GM21723 (cell line): ENCODE data around the gene SLC30A2.

Experiments used
- ATAC-seq: cut with Tn5 transposase; IDR thresholded peaks from one replicate; pipeline ENCODE4 v1.9.1; 2021; ENCODE audit warnings: mild to moderate bottlenecking, moderate library complexity; ENCODE audit not compliant: unreplicated experiment

SLC30A2 gene

DNA sequence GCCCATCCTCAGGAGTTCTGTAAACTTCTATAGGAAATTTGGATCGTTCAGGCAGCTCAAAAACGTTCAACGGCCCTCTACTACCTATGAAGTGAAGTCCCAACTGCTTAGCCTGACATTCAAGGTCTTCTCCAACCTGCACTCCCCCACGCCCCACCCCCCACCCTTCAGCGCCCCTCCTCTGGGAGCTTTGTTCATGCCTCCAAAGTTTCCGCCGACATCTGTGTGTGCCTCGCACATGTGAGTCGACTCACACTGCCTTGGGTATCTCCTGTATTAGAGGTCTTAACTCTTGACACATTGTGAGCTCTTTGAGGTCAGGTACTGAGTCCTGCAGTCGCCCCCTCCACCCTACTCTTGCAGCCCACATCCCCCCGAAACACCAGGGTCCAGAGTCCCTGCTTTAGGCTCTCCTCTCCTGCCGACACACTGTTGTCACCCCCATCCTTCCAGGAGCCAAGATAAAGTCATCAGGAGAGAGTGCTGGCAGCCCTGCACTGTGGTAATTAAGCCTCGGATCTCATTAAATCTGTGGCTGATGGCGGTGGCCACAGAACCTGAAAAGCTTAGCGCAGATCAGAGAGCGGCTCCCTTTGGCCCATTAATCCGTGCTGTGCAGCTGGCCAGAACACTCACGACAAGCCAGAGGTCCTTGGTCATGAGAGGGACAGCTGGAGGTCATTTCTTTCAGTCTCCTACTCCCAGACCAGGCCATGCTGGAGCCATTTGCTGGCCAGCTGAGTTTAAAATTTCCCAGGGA, 46.7 kb downstream of the SLC30A2 start:
- no peak for ATAC-seq

GRCh38 chr1:25997828-25998761, 47.8 kb downstream of the SLC30A2 start, which contains the start of gene PAFAH2:
TSS of gene PAFAH2 (minus strand) at chr1:25998063. CDS start at chr1:25990816, 7,247 bp downstream.
- peak; percentile 97 for ATAC-seq

DNA sequence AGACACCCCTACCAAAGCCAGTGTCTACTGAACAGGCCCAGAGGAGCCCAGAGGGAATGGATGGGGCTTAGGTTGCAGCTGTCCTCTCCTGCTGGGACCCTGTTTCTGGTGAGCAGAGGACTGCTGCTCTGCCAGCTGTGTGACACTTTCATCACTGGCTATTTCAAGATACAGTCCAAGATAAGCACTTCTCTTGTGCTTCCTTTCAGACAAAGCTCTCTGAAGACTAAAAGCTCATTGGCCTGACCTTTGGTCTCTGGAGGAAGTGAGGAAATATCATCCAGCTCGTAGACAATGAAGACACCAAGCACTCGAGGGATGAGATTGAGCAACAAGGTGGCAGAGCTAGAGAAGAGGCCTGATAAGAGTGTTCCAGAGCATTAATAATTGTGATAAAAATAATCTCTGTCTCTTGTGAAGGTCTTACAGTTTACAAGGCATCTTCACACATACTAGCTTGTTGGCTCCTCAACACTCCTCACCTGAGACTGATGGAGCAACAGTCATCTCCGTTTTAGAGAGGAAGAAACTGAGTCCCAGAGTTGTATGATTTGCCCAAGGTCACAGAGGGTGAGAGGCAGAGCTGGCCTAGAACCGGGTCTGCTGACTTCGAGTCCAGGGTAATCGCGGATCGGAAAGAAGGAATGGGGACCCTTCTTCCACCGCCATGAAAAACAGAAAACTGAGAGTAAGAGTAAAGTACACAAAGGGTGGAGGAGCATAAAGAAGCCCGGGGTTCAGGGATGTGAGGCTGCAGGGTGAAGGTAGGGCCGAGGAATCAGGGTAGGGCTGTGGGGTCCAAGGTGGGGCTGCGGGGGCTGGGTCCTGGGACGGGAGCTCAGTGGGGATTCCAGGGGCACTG, 48.7 kb downstream of the SLC30A2 start:
- no peak for ATAC-seq

DNA sequence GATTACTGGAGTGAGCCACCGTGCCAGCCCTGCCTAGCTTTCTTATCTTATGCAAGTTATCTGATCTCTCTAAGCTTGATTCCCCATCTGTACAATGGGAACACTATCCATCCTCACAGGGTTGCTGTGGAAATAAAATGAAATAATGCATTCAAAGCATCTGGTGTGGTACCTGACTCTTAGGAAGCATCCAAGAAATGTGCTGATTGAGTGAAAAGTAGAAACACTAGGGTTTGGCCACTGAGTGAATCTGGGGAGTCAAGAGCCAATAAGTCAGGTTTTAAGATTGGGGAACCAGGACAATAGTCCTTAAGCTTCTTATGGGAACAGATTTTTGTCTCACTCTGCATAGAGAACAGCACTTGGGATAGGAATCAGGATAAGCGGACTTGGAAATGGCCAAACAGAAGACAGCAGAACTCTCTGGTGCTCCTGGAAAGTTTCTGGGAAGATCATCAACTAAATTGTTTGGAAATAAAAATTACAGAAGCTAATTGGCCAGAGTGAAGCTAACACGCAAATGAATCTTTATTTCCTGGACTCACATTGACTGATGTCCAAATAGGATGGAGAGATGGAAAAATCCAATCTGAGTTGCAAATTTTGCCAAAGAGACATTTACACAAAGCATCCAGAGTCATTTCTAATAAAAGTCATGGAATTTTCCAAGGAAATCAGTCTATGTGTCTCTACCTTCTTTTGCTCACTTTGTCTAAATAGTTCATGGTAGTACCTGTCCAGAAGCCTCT, 51.3 kb downstream of the SLC30A2 start:
- no peak for ATAC-seq

GRCh38 chr1:25993197-25993951, 52.5 kb downstream of the SLC30A2 start:
- ATAC-seq, result no peak

- ATAC-seq, result no peak
Observed at GRCh38 chr1:25992689-25993171, 53.2 kb downstream of the SLC30A2 start.

- ATAC-seq, result no peak
Observed at GRCh38 chr1:25991937-25992688, 53.8 kb downstream of the SLC30A2 start.

DNA sequence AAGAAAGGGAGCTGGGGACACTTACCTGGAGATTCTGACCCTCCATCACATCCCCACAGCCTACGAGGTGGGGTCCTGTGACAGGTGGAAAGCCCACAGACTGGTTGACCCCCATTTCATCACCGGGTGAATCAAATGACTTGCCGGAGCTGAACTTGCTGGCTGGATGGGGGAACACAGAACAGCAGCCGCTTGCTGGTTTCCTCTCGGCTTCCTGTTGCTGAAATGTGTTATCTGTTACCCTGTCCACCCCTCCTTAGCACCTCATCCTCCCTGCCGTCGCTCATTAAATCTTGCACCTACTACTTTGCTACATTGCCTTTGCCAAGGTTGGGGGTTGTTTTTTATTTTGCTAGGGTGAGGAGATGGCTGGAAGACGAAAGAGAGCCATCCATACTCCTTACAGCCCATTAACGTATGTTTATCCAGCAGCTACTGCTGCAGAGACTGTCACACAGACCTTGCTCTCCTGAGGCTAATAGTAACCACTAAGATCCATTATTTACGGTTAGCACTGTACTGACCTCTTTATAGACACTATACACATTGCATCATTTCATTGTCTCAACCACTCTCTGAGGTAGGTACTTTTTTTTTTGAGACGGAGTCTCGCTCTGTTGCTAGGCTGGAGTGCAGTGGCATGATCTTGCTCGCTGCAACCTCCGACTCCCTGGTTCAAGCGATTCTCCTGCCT, 55.1 kb downstream of the SLC30A2 start:
- no peak for ATAC-seq

DNA sequence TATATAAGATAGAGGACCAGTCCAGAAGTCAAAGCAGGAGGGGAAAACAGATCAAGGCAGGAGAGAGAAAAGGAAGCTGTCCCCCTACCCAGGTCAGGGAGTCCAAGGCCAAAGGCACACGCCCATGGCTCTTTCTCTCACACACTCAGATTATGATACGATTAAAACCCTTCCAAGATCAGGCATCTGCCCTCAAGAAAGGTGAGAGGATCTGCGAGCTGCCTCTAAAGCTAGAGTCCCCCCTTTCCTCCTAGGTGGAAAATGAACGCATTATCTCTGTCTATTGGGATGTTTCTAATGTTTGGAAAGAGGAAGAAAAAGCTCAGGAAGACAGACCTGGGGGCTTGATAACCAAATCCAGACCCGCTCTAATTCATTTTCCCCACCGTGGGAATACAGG, 55.7 kb downstream of the SLC30A2 start:
- no peak for ATAC-seq

DNA sequence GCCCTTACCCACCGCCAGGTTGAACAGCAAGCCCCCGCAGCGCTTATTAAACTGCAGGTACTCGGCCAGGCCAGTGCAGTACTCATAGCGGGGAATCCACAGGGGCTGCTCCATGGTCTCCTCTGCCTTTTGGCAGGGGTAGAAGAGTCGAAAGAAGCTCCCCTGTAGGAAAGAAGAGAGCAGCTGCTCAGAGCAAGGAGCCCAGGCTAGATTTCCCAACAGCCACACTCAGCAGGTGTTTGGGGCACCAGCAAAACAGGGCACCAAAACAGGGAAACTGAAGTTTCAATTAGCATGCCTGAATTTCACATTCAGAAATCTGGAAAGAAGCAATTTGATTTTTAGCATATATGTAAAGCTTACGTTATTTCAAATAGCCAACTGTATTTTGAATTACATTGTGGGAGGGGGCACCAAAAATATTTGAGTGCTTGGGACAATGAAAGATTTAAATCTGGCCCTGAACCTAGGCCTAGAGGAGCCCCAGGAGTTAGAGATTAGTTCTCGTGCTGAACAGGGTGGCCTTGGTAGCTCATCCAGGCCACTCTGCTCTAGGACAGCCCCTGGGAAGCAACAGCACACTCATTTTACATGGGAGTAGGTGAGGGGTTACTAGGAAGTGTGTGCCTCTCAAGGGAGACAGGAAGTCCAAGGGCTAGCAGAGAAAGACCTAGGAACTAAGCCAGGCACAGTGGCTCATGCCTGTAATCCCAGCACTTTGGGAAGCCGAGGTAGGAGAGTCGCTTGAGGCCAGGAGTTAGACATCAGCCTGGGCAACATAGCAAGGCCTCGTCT, 56.3 kb downstream of the SLC30A2 start:
- ATAC-seq, result no peak

GRCh38 chr1:25987951-25988350, 58.0 kb downstream of the SLC30A2 start:
- no peak for ATAC-seq
